GM11168 (cell line): ENCODE results near the gene HYOU1.
"Not testable (repeated sequence)": the region's sequence is repeated elsewhere in the genome, so short reads cannot be mapped to it uniquely, and the experiment has no call there.

Source experiments
- in situ Hi-C: fragments of 300-500 bp; cut with MboI; formaldehyde crosslinking; loops from one replicate; pipeline ENCODE4 v1.12.0; 2022; ENCODE audit warnings: low sequenced_read_pairs; ENCODE audit not compliant: unreplicated experiment

Gene HYOU1

DNA sequence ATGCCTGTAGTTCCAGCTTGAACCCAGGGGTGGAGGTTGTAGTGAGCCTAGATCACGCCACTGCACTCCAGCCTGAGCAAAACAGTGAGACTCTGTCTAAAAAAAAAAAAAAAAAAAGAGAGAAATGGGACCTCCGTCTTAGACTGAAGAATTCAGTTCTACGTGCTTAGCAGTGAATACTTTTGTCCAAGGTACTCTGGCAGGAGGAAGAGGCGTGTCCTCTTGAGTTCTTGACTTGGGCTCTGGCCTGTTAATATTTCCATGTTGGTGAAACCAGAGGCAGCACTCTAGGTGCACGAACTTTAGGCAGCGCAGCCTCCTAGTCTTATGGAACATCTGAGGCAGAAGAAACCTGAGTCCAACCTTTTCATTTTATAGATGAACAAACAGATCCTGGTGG, 30.1 kb upstream of the HYOU1 start:
- in situ Hi-C loops: no loop called here

GRCh38 chr11:119085437-119085847, 28.4 kb upstream of the HYOU1 start:
- in situ Hi-C loops: no loop called here

GRCh38 chr11:119084663-119085436, 27.8 kb upstream of the HYOU1 start, which contains the start of gene HMBS:
Gene HMBS (plus strand): TSS chr11:119084881. CDS start chr11:119085034, 153 bp downstream.
- in situ Hi-C loops: no loop called here

GRCh38 chr11:119081682-119082260, 24.8 kb upstream of the HYOU1 start:
- in situ Hi-C loops: no loop called here

- in situ Hi-C loops: no loop called here
These were observed 21.8 kb upstream of the HYOU1 start for GRCh38 chr11:119078675-119079420.

GRCh38 chr11:119077839-119078238, 20.8 kb upstream of the HYOU1 start:
- in situ Hi-C loops: no loop called here

DNA sequence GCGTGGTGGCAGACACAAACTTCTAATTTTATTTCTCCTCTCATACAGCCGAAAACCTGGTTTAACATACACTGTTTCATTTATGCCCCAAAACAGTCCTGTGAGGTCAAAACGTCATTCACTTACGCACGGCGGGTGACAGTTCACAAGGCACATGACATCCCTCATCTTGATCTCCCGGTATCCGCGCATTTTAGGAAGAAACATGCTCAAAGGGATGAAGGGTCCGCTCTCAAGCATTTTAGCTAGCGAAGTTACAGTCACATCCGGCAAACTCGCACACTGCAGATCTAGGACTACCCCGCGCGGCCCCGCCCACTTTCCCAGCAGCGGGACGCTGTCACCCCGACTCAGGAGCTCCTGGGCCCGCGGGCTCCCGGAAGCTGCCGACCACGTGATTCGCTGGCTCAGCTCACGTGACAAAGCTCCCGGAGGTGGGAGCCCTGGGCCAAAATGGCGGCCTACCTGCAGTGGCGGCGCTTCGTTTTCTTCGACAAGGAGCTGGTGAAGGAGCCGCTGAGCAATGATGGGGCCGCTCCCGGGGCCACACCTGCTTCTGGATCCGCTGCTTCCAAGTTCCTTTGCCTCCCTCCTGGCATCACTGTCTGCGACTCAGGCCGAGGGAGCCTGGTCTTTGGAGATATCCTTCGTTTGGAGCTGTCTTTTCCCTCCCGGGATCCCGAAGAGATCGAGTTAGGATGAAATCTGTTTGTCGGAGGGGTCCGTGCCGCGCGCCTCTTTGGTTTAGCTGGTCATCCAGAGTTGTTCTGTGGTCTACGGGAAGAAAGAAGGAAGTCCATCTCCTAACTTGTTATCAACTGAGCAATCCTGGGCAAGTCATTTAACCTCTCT, 10.6 kb upstream of the HYOU1 start, which contains the start of gene VPS11:
Gene VPS11, plus strand, starts transcription at position 448 of the 852 bp plus-strand sequence. Its CDS starts 6 bp downstream, at position 454.
- in situ Hi-C loops: no loop called here

DNA sequence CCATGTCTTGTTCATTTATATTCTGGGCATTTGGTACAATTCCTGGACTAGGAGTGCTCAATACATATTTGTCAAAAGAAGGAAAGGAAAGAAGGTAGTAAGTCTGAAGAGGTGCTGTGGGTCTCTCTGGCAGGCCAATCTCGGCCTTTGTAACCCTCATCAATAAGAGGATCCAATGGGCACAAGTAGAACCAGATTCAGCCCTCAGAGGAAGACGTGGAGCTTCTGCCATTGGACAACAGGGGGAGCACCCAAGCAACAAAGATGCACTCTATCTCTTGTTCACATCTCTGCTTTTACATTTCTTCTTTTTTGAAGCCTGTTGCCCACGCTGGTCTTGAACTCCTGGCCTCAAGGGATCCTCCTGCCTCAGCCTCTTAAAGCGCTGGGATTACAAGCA, 8.4 kb upstream of the HYOU1 start:
- in situ Hi-C loops: no loop called here

- in situ Hi-C loops: no loop called here
These were observed 5.8 kb upstream of the HYOU1 start for GRCh38 chr11:119062779-119063178.

- in situ Hi-C loops: no loop called here
These were observed 4.3 kb upstream of the HYOU1 start for GRCh38 chr11:119061256-119061655.

GRCh38 chr11:119059128-119059527, 2.1 kb upstream of the HYOU1 start:
- in situ Hi-C loops: not testable (repeated sequence)

- in situ Hi-C loops: no loop called here
These were observed 495 bp downstream of the HYOU1 start for GRCh38 chr11:119056421-119056999.

DNA sequence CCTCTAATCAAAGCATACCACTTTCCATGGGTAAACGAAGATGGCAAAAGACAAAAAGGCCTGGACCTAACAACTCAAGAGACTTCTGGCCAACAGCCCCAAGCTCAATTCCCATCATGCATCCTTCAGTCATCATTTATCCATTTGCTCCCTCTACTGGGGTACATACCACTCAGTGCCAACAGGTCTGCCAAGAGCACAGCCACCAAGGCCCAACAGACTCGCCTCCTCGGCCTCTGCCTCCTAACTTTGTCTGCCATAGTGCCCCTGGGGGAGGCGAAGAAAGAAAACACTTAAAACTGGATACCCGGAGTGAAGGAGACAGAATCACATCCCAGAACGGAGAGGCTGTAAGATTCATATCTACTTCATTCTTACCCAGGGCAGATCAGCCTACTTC, 1.1 kb downstream of the HYOU1 start:
- in situ Hi-C loops: no loop called here

DNA sequence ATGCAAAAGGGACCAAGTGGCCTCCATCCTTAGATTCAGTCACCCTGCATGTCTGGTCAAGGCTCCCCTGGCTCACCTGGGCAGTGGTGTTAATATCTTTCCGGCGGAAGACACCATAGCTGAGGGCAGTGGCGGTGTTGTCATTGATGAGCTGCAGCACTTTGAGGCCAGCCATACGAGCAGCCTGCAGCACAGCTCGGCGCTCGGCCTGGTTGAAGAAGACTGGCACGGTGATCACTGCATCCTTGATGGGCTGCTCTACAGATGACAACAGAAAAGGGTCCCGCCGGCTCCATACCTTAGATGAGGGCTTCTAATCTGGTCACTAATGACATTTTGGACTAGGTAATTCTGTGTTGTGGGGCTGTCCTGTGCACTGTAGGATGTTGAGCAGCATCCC, 2.6 kb downstream of the HYOU1 start:
- in situ Hi-C loops: no loop called here

GRCh38 chr11:119052163-119052814, 4.7 kb downstream of the HYOU1 start:
- in situ Hi-C loops: no loop called here

GRCh38 chr11:119051440-119052162, 5.4 kb downstream of the HYOU1 start:
- in situ Hi-C loops: no loop called here

DNA sequence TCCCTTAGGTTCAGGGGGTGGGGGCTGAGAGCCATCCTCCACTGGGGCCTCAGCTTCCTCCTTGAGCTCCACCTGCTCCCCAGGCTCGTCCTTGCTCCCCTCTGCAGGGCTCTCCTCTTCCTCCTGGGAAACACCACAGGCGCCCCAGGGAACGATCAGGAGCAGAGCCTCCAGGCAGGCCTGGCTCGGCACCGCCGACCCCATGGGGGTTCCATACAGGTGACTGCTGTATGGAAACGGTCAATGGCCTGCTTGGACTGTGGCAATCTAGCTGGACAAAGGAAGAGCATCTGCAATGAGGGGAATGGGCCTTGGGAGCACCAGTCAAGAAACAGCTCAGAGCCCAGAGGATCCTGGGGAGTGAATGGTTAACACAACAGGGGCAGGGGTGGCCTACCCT, 7.9 kb downstream of the HYOU1 start:
- in situ Hi-C loops: no loop called here

GRCh38 chr11:119048644-119049043, 8.4 kb downstream of the HYOU1 start:
- in situ Hi-C loops: no loop called here

DNA sequence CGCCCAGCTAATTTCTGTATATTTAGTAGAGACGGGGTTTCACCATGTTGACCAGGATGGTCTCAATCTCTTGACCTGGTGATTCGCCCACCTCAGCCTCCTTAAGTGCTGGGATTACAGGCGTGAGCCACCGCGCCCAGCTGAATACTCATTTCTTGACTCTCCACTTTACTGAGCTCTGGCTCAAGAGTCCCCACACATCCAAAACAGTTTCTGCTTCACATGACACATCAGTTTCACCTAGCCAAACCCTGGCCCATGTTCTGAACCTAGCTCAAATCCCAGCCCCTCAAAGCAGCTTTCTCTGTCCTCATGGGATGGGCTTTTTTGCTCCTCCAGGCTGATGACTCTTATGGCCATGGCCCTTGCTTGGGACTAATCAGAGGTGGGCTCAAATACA, 9.8 kb downstream of the HYOU1 start:
- in situ Hi-C loops: no loop called here
